Dermis microvascular lymphatic vessel endothelial cell (primary cell): ENCODE results near the gene EIF2AK2. TPM values are rescaled to one million over a fixed set of nuclear protein-coding genes. Genes with fewer than 3 reads are reported as not detected.

Source experiments
- DNase-seq, 2 donors: peaks; one replicate each; pipeline versions ENCODE4 v3.0.0 to v3.0.0-alpha.2; 2010; ENCODE audit warnings: low read depth in 2 of 2
- total RNA-seq: library from RNA; depleted of rRNA; stranded (reverse); fragments of >200 nt; gene quantifications from 2 replicates; pipeline ENCODE4 v1.2.1, GENCODE V29; 2014

The EIF2AK2 gene
- total RNA-seq, 1 donor from 2014 or later, result 20.4 TPM

- DNase-seq, result no peak
Measured at GRCh38 chr2:37171624-37171950, 14.8 kb upstream of the EIF2AK2 start.

GRCh38 chr2:37168217-37168981, 11.6 kb upstream of the EIF2AK2 start:
- peak; percentile 24 to 54 for DNase-seq

GRCh38 chr2:37167636-37168180, 10.9 kb upstream of the EIF2AK2 start:
- DNase-seq, result no peak

- DNase-seq, result no peak
Measured at GRCh38 chr2:37164757-37165156, 8.0 kb upstream of the EIF2AK2 start.

GRCh38 chr2:37156071-37156856, 516 bp downstream of the EIF2AK2 start:
- peak in 1 of 2 donors; percentile 53 for DNase-seq

GRCh38 chr2:37154785-37155184, 2.0 kb downstream of the EIF2AK2 start:
- no peak for DNase-seq

- DNase-seq, result no peak
Measured at GRCh38 chr2:37153224-37153623, 3.6 kb downstream of the EIF2AK2 start.

GRCh38 chr2:37149626-37150322, 7.0 kb downstream of the EIF2AK2 start:
- peak in 1 of 2 donors; percentile 65 for DNase-seq

- DNase-seq, result no peak
Measured at GRCh38 chr2:37148325-37148724, 8.5 kb downstream of the EIF2AK2 start.

GRCh38 chr2:37146062-37146461, 10.7 kb downstream of the EIF2AK2 start:
- DNase-seq, result no peak

- no peak for DNase-seq
Measured at GRCh38 chr2:37143974-37144373, 12.8 kb downstream of the EIF2AK2 start.

- no peak for DNase-seq
Measured at GRCh38 chr2:37142546-37142945, 14.2 kb downstream of the EIF2AK2 start.

GRCh38 chr2:37132914-37133313, 23.9 kb downstream of the EIF2AK2 start:
- no peak for DNase-seq

GRCh38 chr2:37125416-37125815, 31.4 kb downstream of the EIF2AK2 start:
- DNase-seq, result no peak

- DNase-seq, result no peak
Measured at GRCh38 chr2:37119157-37119556, 37.6 kb downstream of the EIF2AK2 start.

- DNase-seq, result no peak
Measured at GRCh38 chr2:37117566-37117965, 39.2 kb downstream of the EIF2AK2 start.

GRCh38 chr2:37111958-37112357, 44.8 kb downstream of the EIF2AK2 start:
- DNase-seq, result no peak

GRCh38 chr2:37110306-37111212, 46.2 kb downstream of the EIF2AK2 start:
- DNase-seq, result peak; percentile 49 to 69

GRCh38 chr2:37109523-37109922, 47.3 kb downstream of the EIF2AK2 start:
- no peak for DNase-seq

GRCh38 chr2:37105150-37105549, 51.6 kb downstream of the EIF2AK2 start:
- DNase-seq, result no peak

- no peak for DNase-seq
Measured at GRCh38 chr2:37104178-37104577, 52.6 kb downstream of the EIF2AK2 start.
